AG04450 (cell line): ENCODE measurements around the gene LIG1. TPM values are rescaled to one million over a fixed set of nuclear protein-coding genes. Genes with fewer than 3 reads are reported as not detected.

Source experiments
- CTCF ChIA-PET: fragments of 300-600, 350-600 bp; formaldehyde crosslinking; extraction: SDS; loops from one replicate; lab custom pipeline; 2022; ENCODE audit warnings: antibody characterized with exemption, inconsistent platforms; lab: Charles Lee
- POLR2A ChIA-PET: fragments of 350-600 bp; formaldehyde crosslinking; extraction: SDS; loops from one replicate; lab custom pipeline; 2021; ENCODE audit warnings: antibody characterized with exemption, inconsistent platforms; lab: Yijun Ruan, JAX
- DNase-seq: peaks from one replicate; pipeline ENCODE4 v3.0.0-alpha.2; 2011; ENCODE audit warnings: low read depth, low spot score
- H3K27ac ChIP-seq: one replicate; pipeline ENCODE4 v1.5.1; 2012; ENCODE audit warnings: low read depth, low read length, control low read depth
- H3K27me3 ChIP-seq: one replicate; pipeline ENCODE4 v1.6.0; 2012; ENCODE audit warnings: low read length; ENCODE audit not compliant: control insufficient read depth, insufficient read depth
- H3K4me3 ChIP-seq: 2 replicates; pipeline ENCODE4 v1.5.1; 2011; ENCODE audit warnings: mild to moderate bottlenecking, low read depth, low read length, control low read depth
- H3K9me3 ChIP-seq: 2 replicates; pipeline ENCODE4 v1.5.1; 2012; ENCODE audit warnings: low read length; ENCODE audit not compliant: control insufficient read depth, insufficient read depth
- polyA plus RNA-seq: library from polyadenylated mRNA; depleted of rRNA; stranded (reverse); fragments of >200 nt; gene quantifications from 2 replicates; pipeline ENCODE4 v1.2.3, GENCODE V29; 2011
- TF ChIP-seq, protein P1 (sequence below): IDR thresholded peaks from 2 replicates; pipeline ENCODE4 v1.5.1; 2011; ENCODE audit warnings: low read depth, low read length, control low read depth, inconsistent platforms

The LIG1 gene
- polyA plus RNA-seq, 1 experiment, result 7.6 TPM

DNA sequence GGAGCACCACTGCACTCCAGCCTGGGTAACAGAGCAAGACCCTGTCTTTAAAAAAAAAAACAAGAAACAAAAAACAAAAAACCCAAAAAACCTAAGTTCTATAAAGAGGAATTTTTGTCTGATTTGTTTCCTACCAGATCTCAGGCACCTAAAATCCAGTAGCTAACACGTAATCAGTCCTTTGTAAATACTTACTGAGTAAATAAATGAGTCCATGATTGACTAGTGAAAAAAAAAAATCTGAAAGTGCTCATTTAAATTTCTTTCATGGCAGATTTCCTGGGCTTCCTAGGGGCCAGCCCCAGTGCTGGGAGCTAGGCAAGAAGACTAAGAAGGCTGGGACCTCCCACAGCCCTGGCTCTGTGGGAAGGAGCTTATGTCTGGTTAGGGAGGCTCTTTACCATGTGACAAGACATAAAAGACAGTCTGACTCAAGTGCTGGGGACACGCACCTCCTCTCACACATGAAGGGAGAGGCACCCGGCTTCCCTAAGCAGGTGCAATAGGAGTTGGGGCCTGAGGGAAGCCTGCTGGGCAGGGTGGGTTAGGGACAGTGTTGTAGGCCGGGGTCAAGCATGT is 22.5 kb downstream of the LIG1 start:
- no peak overlapping the region for H3K27ac ChIP-seq
- CTCF ChIA-PET, result interaction anchor here (1.6 kb wide), 1 partner anchor 184 kb away, joined by 11 read pairs; no protein-coding TSS in a partner anchor
- no peaks in the 10 kb centered on the region for H3K9me3 ChIP-seq
- no peaks in the 10 kb centered on the region for H3K27me3 ChIP-seq
- no peak overlapping the region for H3K4me3 ChIP-seq
- POLR2A ChIA-PET, result interaction anchor here (0.7 kb wide), 1 partner anchor 15 kb away, joined by 5 read pairs; no protein-coding TSS in a partner anchor
- TF ChIP-seq, protein P1, sequence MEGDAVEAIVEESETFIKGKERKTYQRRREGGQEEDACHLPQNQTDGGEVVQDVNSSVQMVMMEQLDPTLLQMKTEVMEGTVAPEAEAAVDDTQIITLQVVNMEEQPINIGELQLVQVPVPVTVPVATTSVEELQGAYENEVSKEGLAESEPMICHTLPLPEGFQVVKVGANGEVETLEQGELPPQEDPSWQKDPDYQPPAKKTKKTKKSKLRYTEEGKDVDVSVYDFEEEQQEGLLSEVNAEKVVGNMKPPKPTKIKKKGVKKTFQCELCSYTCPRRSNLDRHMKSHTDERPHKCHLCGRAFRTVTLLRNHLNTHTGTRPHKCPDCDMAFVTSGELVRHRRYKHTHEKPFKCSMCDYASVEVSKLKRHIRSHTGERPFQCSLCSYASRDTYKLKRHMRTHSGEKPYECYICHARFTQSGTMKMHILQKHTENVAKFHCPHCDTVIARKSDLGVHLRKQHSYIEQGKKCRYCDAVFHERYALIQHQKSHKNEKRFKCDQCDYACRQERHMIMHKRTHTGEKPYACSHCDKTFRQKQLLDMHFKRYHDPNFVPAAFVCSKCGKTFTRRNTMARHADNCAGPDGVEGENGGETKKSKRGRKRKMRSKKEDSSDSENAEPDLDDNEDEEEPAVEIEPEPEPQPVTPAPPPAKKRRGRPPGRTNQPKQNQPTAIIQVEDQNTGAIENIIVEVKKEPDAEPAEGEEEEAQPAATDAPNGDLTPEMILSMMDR, result no peak
- no peak for DNase-seq

DNA sequence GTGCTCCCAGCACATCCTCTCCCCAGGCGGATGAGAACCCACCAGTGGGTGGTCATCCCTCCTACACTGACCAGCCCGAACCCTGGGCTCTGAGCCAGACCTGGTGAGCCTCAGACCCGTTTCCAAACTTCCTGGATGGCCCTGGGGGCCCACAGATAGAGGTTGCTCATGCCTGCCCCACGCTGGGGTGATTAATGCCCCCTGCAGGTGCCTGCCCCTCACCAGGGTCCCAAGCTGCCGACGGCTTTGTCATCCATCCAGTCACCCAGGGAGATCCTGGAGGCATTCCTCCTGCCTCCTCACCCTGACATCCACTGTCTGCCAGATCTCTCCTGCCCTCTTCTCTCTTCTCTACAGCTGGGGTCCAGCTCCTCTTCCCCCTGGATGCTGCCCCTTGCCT is 31.1 kb downstream of the LIG1 start:
- H3K4me3 ChIP-seq, result no peak overlapping the region
- TF ChIP-seq, protein P1, result no peak
- no peak overlapping the region for H3K27ac ChIP-seq
- ChIA-PET CTCF (no interaction called here), POLR2A (no interaction called here)
- no peaks in the 10 kb centered on the region for H3K9me3 ChIP-seq
- DNase-seq, result no peak
- no peaks in the 10 kb centered on the region for H3K27me3 ChIP-seq

DNA sequence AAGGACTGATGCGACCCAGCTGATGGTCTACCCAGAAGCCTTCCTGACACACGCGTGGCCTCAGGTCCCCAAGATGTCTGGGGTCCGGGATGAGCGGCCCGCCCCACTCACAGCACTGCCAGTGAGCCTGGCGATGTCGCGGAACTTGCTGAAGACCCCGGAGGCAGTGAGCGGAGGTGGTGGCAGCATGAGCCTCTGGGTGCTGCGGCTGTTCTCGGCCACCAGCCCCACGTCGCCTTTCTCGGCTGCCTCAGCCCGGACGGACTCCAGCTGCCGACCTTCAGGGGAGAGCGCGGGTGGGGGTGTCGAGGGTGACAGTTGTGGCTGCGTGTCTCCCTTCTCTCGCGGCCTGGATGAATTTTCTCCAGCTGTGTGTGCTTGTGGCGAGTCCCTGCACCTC is 32.7 kb downstream of the LIG1 start:
- DNase-seq, result no peak
- CTCF ChIA-PET, result no interaction called here
- TF ChIP-seq, protein P1, result no peak
- H3K27ac ChIP-seq, result no peak overlapping the region
- H3K27me3 ChIP-seq, result no peaks in the 10 kb centered on the region
- H3K9me3 ChIP-seq, result no peaks in the 10 kb centered on the region
- no peak overlapping the region for H3K4me3 ChIP-seq
- POLR2A ChIA-PET, result no interaction called here

DNA sequence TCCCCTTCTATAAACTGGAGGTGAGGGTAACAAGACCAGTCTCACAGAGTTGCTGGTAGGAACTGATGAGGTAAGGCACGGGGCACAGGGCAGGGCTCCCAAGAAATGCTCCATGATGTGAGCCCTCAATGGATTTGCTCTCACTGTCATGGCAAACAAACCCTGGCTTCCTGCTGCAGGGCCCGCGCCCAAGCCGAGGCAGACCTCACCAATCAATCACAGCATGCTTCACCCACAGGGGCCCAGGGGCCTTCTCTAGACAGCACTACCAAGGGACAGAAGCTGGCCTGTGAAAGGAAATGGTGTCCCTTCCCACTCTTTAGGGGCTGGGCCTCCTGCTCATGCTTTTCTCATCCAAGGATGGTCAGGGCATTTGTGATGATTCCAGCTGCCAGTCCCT is 33.6 kb downstream of the LIG1 start:
- ChIA-PET CTCF (no interaction called here), POLR2A (no interaction called here)
- TF ChIP-seq, protein P1, result no peak

DNA sequence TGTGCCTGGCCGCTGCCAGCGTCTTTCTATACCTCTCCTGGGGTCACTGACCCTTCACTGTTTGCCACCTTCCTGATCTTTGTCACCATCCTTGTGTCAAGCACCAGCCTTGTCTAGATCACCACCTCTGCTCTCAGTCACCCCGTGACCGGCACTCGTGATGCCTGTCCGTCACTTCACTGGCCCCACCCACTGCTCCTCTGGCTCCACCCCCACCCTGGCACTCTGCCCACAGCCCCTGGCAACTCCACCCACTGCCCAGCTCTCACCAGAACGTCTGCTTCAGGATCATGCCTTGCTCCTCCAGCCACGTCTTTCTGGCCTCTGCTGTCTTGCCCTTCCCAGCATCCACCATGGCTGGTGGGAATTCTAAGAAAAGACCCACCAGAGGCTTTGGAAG is 34.7 kb downstream of the LIG1 start:
- no peaks in the 10 kb centered on the region for H3K27me3 ChIP-seq
- DNase-seq, result no peak
- no peaks in the 10 kb centered on the region for H3K9me3 ChIP-seq
- POLR2A ChIA-PET, result no interaction called here
- H3K4me3 ChIP-seq, result no peak overlapping the region
- H3K27ac ChIP-seq, result no peak overlapping the region
- TF ChIP-seq, protein P1, result no peak
- CTCF ChIA-PET, result no interaction called here

More for the DNA sequence above, 33.6 kb downstream of the LIG1 start:
- no peak overlapping the region for H3K27ac ChIP-seq
- no peak overlapping the region for H3K4me3 ChIP-seq
- H3K9me3 ChIP-seq, result no peaks in the 10 kb centered on the region
- DNase-seq, result no peak
- no peaks in the 10 kb centered on the region for H3K27me3 ChIP-seq
